Muscle layer of duodenum (tissue), 2 donors: ENCODE results near the gene TBC1D22A.

Experiments
- H3K27ac ChIP-seq: one replicate; pipeline ENCODE4 v1.7.0; 2013; ENCODE audit warnings: mild to moderate bottlenecking, low read length
- H3K27me3 ChIP-seq: one replicate; pipeline ENCODE4 v1.7.0; 2013; ENCODE audit warnings: low read depth, mild to moderate bottlenecking, control low read depth, low read length
- H3K36me3 ChIP-seq, 2 donors: one replicate each; pipeline ENCODE4 v1.7.0; 2013; ENCODE audit warnings: low read length in 2 of 2, control low read depth in 1 of 2, mild to moderate bottlenecking in 1 of 2; ENCODE audit not compliant: insufficient read depth in 2 of 2, control insufficient read depth in 1 of 2
- H3K4me1 ChIP-seq, 2 donors: one replicate each; pipeline ENCODE4 v1.7.0; 2013; ENCODE audit warnings: low read length in 2 of 2, mild to moderate bottlenecking in 2 of 2, control low read depth in 1 of 2, moderate library complexity in 1 of 2; ENCODE audit not compliant: insufficient read depth in 2 of 2, control insufficient read depth in 1 of 2
- H3K4me3 ChIP-seq, 2 donors: one replicate each; pipeline ENCODE4 v1.7.0; 2013; ENCODE audit warnings: low read length in 2 of 2, low read depth in 1 of 2, mild to moderate bottlenecking in 1 of 2
- H3K9me3 ChIP-seq, 2 donors: one replicate each; pipeline ENCODE4 v1.7.0; 2013; ENCODE audit warnings: low read length in 2 of 2, control low read depth in 1 of 2, mild to moderate bottlenecking in 1 of 2; ENCODE audit not compliant: control insufficient read depth in 1 of 2
- donor health status: healthy.

TBC1D22A gene

GRCh38 chr22:46883092-46883910 lies 120.9 kb downstream of the TBC1D22A start:
- Histone ChIP-seq H3K4me3 (no peak overlapping the region), H3K27me3 (no peaks in the 10 kb centered on the region), H3K4me1 (no peaks in the 10 kb centered on the region), H3K9me3 (no peaks in the 10 kb centered on the region), H3K27ac (no peak overlapping the region), H3K36me3 (no peaks in the 10 kb centered on the region)

- no peak overlapping the region for H3K4me3 ChIP-seq
- no peaks in the 10 kb centered on the region for H3K27me3 ChIP-seq
- no peaks in the 10 kb centered on the region for H3K36me3 ChIP-seq
- no peaks in the 10 kb centered on the region for H3K4me1 ChIP-seq
- H3K9me3 ChIP-seq: no peaks in the 10 kb centered on the region
- no peak overlapping the region for H3K27ac ChIP-seq
Measured at GRCh38 chr22:46884365-46884764, 121.9 kb downstream of the TBC1D22A start.

- no peaks in the 10 kb centered on the region for H3K4me1 ChIP-seq
- no peaks in the 10 kb centered on the region for H3K27me3 ChIP-seq
Measured at GRCh38 chr22:46887978-46888377, 125.5 kb downstream of the TBC1D22A start.

GRCh38 chr22:46890819-46891218 lies 128.4 kb downstream of the TBC1D22A start:
- no peak overlapping the region for H3K27ac ChIP-seq
- peaks cover 0 to 15% of the 10 kb centered on the region in 2 donors for H3K4me1 ChIP-seq
- H3K4me3 ChIP-seq: no peak overlapping the region
- peaks cover 0 to 13% of the 10 kb centered on the region in 2 donors for H3K36me3 ChIP-seq
- H3K9me3 ChIP-seq: no peaks in the 10 kb centered on the region
- no peaks in the 10 kb centered on the region for H3K27me3 ChIP-seq

More at GRCh38 chr22:46887978-46888377, 125.5 kb downstream of the TBC1D22A start:
- no peak overlapping the region for H3K27ac ChIP-seq
- no peaks in the 10 kb centered on the region for H3K9me3 ChIP-seq
- H3K4me3 ChIP-seq: no peak overlapping the region
- peaks cover 0 to 9% of the 10 kb centered on the region in 2 donors for H3K36me3 ChIP-seq

GRCh38 chr22:46891382-46891951 lies 129.0 kb downstream of the TBC1D22A start:
- Histone ChIP-seq H3K27ac (no peak overlapping the region), H3K27me3 (no peaks in the 10 kb centered on the region), H3K4me3 (no peak overlapping the region), H3K9me3 (no peaks in the 10 kb centered on the region), H3K4me1 (peaks cover 0 to 15% of the 10 kb centered on the region in 2 donors), H3K36me3 (peaks cover 0 to 15% of the 10 kb centered on the region in 2 donors)

- no peak overlapping the region for H3K27ac ChIP-seq
- no peaks in the 10 kb centered on the region for H3K27me3 ChIP-seq
- no peaks in the 10 kb centered on the region for H3K9me3 ChIP-seq
- no peak overlapping the region for H3K4me3 ChIP-seq
- H3K4me1 ChIP-seq: peaks cover 0 to 15% of the 10 kb centered on the region in 2 donors
- peaks cover 0 to 15% of the 10 kb centered on the region in 2 donors for H3K36me3 ChIP-seq
Measured at GRCh38 chr22:46892866-46893265, 130.4 kb downstream of the TBC1D22A start.

GRCh38 chr22:46893281-46894020 lies 131.0 kb downstream of the TBC1D22A start:
- Histone ChIP-seq H3K4me1 (peaks cover 0 to 15% of the 10 kb centered on the region in 2 donors), H3K9me3 (no peaks in the 10 kb centered on the region), H3K27ac (no peak overlapping the region), H3K36me3 (peaks cover 0 to 15% of the 10 kb centered on the region in 2 donors), H3K27me3 (no peaks in the 10 kb centered on the region), H3K4me3 (no peak overlapping the region)

- no peaks in the 10 kb centered on the region for H3K9me3 ChIP-seq
- peaks cover 0 to 15% of the 10 kb centered on the region in 2 donors for H3K4me1 ChIP-seq
- peaks cover 0 to 15% of the 10 kb centered on the region in 2 donors for H3K36me3 ChIP-seq
- no peak overlapping the region for H3K4me3 ChIP-seq
- H3K27ac ChIP-seq: no peak overlapping the region
- no peaks in the 10 kb centered on the region for H3K27me3 ChIP-seq
Measured at GRCh38 chr22:46894081-46894671, 131.7 kb downstream of the TBC1D22A start.

- no peaks in the 10 kb centered on the region for H3K27me3 ChIP-seq
- peaks cover 0 to 15% of the 10 kb centered on the region in 2 donors for H3K4me1 ChIP-seq
- peaks cover 0 to 15% of the 10 kb centered on the region in 2 donors for H3K36me3 ChIP-seq
- H3K4me3 ChIP-seq: no peak overlapping the region
- no peaks in the 10 kb centered on the region for H3K9me3 ChIP-seq
- H3K27ac ChIP-seq: no peak overlapping the region
Measured at GRCh38 chr22:46894851-46895640, 132.6 kb downstream of the TBC1D22A start.

GRCh38 chr22:46895753-46896152 lies 133.3 kb downstream of the TBC1D22A start:
- H3K36me3 ChIP-seq: peaks cover 0 to 15% of the 10 kb centered on the region in 2 donors
- peaks cover 0 to 15% of the 10 kb centered on the region in 2 donors for H3K4me1 ChIP-seq
- no peak overlapping the region for H3K27ac ChIP-seq
- H3K27me3 ChIP-seq: no peaks in the 10 kb centered on the region
- H3K9me3 ChIP-seq: no peaks in the 10 kb centered on the region
- no peak overlapping the region for H3K4me3 ChIP-seq
